22Rv1 (cell line): ENCODE results near the gene CDKN1B.

Experiments used
- CTCF ChIP-seq: fragments of 450-650 bp; IDR thresholded peaks from 2 replicates; pipeline ENCODE4 v1.5.1; 2017; ENCODE audit warnings: mild to moderate bottlenecking
- ZFX ChIP-seq: fragments of 450-650 bp; IDR thresholded peaks from 2 replicates; pipeline ENCODE4 v1.6.1; 2017; ENCODE audit warnings: antibody characterized with exemption, borderline replicate concordance

GRCh38 chr12:12759234-12759915, 42.2 kb downstream of the CDKN1B start:
- TF ChIP-seq CTCF, result no peak
- no peak for TF ChIP-seq ZFX
